ENCODE data around the gene HOXB9. TPM values are rescaled to one million over a fixed set of nuclear protein-coding genes. Genes with fewer than 3 reads are reported as not detected.

Gene HOXB9
- total and polyA plus RNA-seq, 2 donors (not counting 3 experiments of a cell fraction or from before 2014, with no cell fraction given): 0.79 to 1.1 TPM

GRCh38 chr17:48630009-48630924 lies 4.1 kb upstream of the HOXB9 start:
- intact Hi-C loops (cut with micrococcal nuclease) (no loop called here), dilution Hi-C loops (cut with MboI; ENCODE audit: extremely low pct_ligation_motif_present, low sequenced_read_pairs) (no loop called here)
- H3K27me3 ChIP-seq (ENCODE audit: control insufficient read depth in 2 of 2, insufficient read depth in 2 of 2, low read length in 2 of 2): peaks cover 65 to 93% of the 10 kb centered on the region in 2 experiments
- POLR2A ChIA-PET: no interaction called here
- no TSS peak for BruUV-seq (replicated peaks)
- no peaks in the 10 kb centered on the region for H4K20me1 ChIP-seq (replicated peaks; ENCODE audit: control insufficient read depth, extremely low read depth, insufficient read depth, low read length)
- H3K79me2 ChIP-seq (ENCODE audit: control insufficient read depth, insufficient read depth, low read length): no peaks in the 10 kb centered on the region
- H3K27ac ChIP-seq (ENCODE audit: insufficient read depth, low read depth, low read length): no peak overlapping the region
- no peak for TF ChIP-seq MYC (IDR thresholded peaks at IDR 0.05; ENCODE audit: low read depth, low read length)
- TF ChIP-seq POLR2AphosphoS5 (IDR thresholded peaks at IDR 0.05; ENCODE audit: insufficient read depth, low read depth, low read length): no peak
- TF ChIP-seq, protein P1, sequence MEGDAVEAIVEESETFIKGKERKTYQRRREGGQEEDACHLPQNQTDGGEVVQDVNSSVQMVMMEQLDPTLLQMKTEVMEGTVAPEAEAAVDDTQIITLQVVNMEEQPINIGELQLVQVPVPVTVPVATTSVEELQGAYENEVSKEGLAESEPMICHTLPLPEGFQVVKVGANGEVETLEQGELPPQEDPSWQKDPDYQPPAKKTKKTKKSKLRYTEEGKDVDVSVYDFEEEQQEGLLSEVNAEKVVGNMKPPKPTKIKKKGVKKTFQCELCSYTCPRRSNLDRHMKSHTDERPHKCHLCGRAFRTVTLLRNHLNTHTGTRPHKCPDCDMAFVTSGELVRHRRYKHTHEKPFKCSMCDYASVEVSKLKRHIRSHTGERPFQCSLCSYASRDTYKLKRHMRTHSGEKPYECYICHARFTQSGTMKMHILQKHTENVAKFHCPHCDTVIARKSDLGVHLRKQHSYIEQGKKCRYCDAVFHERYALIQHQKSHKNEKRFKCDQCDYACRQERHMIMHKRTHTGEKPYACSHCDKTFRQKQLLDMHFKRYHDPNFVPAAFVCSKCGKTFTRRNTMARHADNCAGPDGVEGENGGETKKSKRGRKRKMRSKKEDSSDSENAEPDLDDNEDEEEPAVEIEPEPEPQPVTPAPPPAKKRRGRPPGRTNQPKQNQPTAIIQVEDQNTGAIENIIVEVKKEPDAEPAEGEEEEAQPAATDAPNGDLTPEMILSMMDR (IDR thresholded peaks at IDR 0.05; ENCODE audit: extremely low read depth in 1 of 2, insufficient read depth in 1 of 2, low read depth in 1 of 2, low read length in 2 of 2): no peak
- no peak for TF ChIP-seq EZH2 (IDR thresholded peaks at IDR 0.05; ENCODE audit: borderline replicate concordance, low read depth, low read length, severe bottlenecking)
- FAIRE-seq (no peak), DNase-seq (ENCODE audit: low read depth, low spot score) (no peak)
- no peak overlapping the region for H3K9ac ChIP-seq (replicated peaks; ENCODE audit: extremely low read depth, insufficient read depth, low read length)
- CTCF ChIA-PET: interaction anchor here (0.7 to 1.0 kb wide), 3 partner anchors 248 to 604 kb away, joined by 3 to 4 read pairs (median 4); no protein-coding TSS in a partner anchor
- no peak overlapping the region for H3K4me3 ChIP-seq (replicated peaks in 1 of 3; ENCODE audit: insufficient read depth in 1 of 3, low read depth in 1 of 3, low read length in 3 of 3)
- no peak overlapping the region for H3K4me2 ChIP-seq (ENCODE audit: insufficient read depth, low read length)
- H3K36me3 ChIP-seq (ENCODE audit: control insufficient read depth in 2 of 2, extremely low read depth in 1 of 2, insufficient read depth in 2 of 2, low read length in 2 of 2): no peaks in the 10 kb centered on the region
- H3K4me1 ChIP-seq (ENCODE audit: control insufficient read depth, extremely low read depth, insufficient read depth, low read length): peaks cover 8% of the 10 kb centered on the region
- no peak overlapping the region for H2AFZ ChIP-seq (ENCODE audit: low read depth, low read length)
- no peaks in the 10 kb centered on the region for H3K9me3 ChIP-seq (replicated peaks; ENCODE audit: control insufficient read depth, insufficient read depth, low read length)
- no peaks in the 10 kb centered on the region for H3K9me1 ChIP-seq (replicated peaks; ENCODE audit: control insufficient read depth, extremely low read depth, insufficient read depth, low read length)

Measured in endothelial cell of umbilical vein (primary cell).